HG03558 (cell line): ENCODE measurements around the gene S1PR3.

Experiments
- ATAC-seq: cut with Tn5 transposase; IDR thresholded peaks from one replicate; pipeline ENCODE4 v1.9.1; 2021; ENCODE audit warnings: moderate number of reproducible peaks; ENCODE audit not compliant: unreplicated experiment; ENCODE audit errors: extremely low read depth

S1PR3 gene

DNA sequence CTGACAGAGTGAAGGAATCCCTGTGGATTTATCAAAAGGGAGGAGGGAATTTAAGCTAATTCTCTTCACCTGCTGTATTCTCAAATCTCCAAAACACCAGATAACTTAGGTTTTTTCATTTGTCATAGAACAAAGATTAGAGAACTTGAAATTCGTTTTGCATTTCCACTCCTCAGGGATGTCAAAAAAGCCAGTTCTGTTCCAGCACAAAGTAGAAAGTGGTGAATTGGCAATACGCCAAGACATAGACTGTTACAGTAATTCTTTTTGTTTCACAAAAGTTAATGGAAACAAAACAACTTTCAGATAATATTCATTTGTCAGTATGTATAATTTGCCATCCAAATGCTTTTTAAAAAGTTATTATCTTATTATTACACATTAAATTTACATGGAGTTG, 15.0 kb downstream of the S1PR3 start:
- ATAC-seq = no peak

DNA sequence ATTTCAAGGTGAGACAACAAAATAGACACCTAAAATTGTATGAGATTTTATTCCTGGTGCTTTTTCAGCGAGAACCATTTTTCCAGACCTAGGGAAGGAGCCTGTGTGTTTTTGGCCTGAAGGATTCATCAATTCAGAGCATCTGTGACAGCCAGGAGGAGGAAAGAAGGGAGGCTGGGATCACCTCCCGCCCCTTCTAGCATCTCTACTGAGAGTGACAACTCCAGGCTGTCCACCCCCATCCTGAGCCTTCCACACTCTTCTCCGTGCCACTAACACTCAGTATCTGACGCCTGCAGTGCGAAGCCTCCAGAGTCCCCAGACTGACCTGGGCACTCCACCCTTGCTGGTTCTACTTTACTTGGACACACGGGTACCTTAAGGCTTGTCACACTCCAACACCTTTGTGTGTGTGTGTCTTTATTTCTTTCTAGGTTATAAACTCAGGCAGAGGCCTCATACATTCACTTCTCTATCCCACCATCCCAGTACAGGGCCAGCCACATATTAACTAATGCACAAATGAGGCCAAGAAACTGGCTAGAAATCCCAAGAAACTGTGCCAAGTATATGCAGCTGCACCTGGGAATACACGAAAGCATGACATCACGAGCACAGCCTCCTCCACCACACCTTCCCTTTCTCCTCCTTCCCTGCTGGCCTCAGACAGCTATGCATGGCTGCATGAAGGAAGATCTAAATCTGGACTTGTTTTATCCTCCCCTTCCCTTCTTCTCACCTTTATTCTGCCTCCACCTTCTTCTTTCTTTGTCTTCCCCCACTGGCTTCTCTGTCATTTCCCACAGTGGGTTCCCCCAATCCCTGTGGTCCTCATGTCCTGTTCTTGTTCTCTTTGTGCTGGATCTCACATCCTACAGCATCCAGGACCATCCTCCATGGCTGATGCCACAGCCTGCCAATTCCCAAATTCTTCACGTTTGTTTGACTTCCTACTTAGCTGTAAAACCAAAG, 16.0 kb downstream of the S1PR3 start:
- ATAC-seq = no peak

DNA sequence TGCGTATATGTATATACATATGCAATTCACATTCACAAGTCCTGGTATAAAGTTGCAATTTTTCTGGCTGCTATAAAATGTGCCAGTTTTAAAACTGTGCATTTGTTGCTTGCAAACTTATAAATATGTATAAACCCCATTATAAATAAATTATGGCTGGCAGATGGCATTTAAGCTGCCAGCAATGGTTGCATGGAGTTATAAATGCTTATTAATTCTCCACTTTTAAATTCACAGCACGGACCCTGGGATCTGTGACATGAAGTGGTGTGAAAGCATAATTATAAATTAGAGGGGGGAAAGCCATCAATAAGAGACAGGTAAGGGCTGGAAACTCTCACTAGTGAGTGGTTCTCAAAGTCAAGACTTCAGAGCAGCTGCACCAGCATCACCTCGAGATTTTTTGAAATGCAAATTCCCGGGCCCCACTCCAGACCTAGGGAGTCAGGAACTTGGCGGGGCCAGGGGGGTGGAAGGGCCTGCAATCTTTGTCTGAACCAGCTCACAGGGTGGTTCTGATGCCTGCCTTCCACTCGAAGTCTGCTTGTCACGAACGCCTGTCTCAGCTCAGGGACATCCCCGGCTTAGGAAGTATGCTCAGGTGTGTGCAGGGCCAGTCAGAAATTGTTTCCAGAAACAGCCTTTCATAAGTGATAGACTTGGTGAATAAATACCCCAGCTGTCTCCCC, 16.9 kb downstream of the S1PR3 start:
- ATAC-seq = no peak

DNA sequence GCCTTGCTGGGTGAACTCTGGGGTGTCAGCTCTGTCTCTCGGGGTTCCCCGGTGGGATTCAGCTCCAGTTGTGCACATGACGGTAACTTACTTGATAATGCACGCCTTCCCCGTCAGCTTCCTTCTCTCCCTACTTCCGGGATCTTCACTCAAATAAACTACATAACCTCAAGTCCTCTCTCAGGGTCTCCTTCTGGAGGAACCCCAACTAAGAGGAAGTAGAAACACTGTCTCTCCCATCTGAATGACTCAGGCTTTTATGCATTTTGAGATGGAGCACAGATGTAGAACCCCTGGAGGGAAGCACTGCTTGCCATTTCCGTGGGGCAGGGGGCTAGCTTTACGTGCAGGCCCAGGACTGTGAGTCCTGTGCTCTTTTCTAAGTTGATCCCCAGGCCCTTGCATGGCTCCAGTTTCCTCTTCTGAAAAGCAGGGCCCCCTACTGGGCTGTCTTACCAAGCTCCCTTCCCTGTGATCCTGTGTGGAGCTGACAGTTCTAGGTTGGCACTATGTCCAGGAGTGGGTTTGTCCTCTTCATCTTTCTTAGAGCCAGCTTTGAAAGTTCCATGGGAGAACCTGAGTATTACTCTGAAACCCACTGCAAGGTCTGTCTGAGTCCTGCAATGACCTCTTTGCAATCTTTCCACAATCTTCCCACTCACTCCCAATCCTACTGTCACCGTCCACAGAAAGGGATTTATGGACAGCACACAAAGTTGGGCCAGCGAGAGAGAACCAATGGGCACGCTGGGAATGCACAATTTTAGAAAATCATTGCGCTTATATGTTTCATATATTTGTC, 17.7 kb downstream of the S1PR3 start:
- ATAC-seq = no peak

DNA sequence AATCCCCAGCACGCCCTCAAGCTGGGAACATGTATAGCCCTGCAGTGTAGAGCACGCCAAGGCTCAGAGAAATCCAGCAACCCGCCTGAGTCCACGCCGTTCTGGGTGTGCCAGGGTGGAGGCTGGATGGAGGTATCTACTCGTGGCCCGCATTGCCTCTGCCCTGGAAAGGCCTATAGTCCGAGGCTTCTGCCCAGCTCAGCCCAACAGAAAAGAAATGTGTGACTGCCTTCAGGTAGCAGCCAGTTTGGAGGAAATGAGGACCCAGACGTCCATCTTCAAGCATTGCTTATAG, 18.2 kb downstream of the S1PR3 start:
- ATAC-seq = no peak

DNA sequence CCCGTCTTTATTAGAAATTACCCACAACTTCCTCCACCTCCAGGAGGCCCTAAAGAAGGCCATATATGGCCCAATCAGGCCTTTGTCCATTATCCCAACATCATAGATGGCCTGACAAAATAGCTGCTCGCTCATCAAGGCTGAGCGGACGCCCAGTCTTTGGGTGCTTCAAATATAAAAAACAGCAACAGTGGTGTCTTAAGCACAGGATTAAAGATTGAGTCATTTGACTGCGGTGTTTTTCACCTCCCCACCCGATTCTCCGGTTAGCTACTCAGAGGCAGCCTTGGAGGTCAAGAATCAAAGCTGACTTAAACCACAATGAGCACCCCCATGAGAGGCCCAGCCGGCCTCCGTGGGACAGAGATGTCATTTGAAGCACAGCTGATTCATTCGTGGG, 18.8 kb downstream of the S1PR3 start:
- no peak for ATAC-seq

DNA sequence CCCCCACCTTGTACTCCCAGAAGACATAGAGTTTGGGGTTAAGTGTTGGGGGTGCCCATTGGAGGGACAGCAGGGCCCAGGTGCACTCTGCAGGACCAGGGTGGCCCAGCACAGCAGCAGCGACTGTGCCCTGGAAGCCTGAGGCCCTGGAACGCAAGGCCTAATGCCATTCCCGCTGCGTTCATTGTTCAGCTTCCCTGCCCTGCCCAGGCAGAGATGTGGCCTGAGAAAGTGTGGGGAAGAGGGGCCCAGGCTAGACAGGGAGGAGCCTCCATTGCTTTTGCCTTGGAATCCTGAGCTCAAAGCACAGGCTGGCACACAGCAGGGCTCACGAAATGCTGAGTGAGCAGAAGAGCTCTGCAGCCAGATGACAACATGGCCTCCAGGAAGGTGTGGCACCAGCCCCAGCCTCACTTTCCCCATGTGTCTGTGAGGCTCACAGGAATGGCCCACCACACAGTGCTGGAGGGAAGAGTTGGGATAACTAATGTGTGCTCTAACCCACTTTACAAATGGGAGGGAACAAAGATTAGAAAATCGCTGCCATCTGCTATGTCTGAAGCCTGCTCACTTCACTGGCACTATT, 19.4 kb downstream of the S1PR3 start:
- no peak for ATAC-seq

DNA sequence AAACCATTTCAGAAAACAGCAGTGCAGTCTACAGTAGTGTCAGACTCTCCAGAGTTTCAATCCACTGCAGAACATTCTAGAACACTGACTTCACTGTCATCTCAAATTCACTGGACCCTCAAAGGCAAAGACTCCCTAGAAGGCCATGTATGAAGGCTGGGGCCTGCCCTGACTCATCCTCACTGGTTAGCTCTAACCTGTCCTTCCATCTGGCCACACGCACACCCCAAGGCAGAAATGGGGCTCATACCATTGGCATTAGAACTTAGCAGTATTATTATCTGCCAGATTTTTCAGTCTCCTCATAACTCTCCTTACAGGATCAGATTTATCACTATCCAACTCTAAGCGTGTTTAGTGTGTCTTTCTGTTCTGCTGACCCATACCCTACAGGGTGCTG, 20.4 kb downstream of the S1PR3 start:
- no peak for ATAC-seq

DNA sequence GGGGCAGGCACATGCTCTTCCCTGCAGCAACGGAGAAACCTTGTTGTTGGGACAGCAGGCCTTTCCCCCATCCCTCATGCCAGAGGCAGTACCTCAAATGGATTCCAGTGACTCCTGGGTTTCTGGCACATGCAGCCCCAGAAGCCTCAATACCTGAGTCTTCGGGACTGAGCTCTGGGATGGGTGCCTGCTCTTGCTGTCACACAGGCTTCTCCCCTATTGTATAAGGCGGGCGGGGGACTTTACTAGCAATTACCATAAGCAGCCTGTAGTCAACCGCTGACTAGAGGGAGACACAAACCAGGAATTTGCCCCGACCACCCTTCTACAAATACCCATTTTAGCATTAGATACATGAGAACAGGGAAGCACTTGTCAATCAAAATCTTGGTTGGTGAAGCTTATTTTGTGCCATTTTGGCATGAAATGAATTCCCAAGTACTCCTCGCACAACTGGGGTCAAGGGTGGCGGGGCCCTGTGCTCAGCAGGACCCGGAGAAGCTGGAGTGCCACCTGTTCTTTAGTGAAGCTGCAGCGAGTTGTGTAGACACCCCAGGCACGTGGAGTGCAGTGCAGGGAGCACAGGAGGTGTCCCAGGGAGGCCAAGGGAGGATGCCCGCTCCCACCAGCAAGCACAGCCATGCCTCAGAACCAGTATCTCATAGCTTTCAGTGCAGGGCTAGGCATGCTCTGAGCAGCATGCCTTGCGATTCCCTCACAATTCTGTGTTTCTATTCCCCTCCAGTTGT, 21.2 kb downstream of the S1PR3 start:
- ATAC-seq = no peak

DNA sequence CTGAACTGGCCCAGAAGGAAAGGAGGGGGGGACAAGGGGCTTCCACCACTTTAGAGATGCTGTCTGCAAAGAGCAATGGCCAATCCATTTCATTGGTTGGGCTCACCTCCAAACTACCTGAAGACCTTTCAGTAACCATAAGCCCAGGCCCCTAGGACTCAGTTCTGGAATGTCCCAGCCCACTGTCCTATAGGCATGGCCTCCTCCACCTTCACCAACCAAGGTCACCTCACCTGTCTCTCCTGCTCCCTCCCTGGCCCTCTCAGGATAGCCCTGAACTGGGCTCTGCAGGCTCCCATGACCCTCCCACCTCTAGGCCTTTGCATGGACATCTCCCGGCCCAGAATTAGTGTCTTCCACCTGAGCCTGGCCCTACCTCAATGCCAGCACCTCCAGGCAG, 22.4 kb downstream of the S1PR3 start:
- ATAC-seq = no peak

DNA sequence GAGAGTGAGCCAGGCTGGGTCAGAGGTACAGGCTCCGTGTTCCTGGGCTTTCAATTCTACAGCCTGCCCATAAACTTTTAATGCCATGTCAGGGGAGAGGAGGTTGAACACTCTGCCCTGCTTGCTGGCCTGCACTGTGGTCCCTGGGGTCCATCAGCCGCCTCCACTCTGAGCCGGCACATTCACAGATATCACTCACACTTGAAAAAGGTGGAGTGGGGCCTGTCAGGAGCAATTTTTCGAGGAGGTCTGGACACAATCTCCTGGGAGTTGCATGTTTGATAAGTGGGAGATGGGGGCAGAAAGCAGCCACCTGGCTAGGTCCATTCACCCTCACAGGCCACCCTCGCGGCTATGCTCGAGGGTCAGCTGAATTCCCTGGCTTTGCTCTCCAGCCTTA, 22.9 kb downstream of the S1PR3 start:
- ATAC-seq = no peak

DNA sequence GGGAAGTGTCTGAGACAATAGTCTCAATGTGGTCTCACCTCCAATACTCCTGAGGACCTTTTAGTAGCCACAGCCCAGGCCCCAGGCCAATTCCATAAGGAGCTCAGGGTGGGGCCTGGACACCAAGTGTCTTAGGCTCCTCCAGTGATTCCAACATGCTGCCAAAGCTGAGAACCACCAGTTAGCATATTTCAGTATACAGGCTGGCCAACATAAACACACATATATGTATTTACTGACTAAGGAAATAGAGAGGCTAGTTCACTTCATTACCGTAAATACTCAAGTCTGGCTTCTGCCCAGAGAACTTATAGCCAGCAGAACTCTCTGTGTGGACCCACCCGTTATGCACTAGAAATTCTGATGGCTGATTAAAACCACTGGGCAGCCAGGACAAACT, 24.1 kb downstream of the S1PR3 start:
- ATAC-seq = no peak

DNA sequence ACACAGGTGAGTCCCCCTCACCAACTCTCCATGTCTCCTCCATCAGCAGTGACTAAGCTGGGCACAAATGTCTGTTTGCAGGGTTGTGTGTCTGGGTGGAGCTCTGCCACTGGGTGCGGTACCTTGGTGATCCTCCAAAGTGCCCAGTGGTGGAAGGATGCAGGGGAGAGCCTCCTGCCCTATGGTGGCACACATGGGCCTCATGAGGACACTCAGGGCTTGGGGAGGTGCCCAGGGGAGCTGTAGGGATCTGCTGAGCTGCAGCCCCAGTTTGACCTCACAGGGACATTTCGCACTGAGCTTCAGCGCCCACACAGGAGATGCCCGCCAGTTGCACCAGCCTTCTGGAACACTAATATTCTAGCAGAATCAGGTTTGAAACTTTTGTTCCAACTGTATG, 29.5 kb downstream of the S1PR3 start:
- ATAC-seq = no peak

DNA sequence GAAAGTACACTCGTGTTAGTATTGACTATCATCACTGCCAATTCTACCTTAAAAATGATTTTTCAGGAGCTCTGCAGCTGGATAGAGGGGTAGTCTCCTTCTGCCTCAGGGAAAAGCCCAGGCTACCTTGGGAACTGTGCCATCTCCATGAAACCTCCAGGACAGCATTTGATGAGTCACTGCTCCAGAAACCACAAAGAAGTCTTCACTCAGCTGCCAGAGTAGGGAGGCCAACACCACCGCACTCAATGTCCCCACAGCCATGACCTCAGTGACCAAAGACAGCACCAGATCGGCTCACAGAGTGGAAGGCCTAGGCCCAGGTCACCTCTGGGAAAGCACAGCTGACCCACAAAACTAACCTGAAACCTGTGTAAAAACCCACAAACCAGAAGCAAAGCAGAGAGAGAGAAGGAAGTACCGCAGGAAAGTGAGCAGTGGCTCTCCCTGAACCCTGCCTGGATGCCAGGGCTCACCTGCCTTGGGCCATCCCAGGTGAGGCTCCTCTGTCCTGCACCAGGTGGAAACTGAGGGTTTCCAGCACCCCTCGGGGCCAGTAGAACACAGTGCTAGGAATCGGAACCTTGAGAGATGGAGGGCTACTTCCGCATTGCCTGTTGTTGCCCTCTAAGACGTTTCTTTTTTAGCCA, 30.0 kb downstream of the S1PR3 start:
- no peak for ATAC-seq

DNA sequence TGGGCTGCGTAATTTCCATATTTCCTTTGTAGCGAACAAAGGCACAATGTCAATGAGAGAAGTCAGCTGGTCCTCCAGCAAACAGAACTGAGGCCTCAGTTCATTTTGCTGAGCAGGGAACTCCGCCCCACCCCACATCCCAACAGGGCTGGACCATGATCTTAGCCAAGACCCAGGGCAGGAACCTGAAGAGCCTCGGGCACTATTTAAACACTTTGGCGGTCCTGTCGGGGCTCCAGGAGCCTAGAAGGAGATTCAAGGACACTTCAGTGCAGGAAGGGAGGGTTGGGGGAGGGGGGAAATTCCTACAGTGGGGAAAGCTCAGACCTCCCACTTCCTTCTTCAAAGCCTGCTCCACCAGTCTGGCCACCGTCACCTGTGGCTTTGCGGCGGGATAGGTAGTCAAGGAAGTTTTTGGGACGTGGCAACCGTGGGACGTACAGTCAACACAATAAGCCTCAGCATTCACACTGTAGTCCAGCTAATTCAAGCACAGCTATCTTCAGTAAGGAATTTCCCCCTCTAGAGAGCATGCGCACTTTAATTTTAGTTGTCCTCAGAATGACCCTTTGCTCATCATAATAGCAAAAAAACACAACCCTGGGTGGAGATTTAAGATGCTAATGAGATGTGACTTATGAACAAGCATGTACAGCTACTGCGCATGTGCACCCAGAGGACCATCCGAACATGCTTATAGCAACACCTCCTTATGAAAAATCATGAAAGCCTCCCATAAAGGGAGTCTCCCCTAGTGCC, 30.9 kb downstream of the S1PR3 start:
- ATAC-seq = no peak

DNA sequence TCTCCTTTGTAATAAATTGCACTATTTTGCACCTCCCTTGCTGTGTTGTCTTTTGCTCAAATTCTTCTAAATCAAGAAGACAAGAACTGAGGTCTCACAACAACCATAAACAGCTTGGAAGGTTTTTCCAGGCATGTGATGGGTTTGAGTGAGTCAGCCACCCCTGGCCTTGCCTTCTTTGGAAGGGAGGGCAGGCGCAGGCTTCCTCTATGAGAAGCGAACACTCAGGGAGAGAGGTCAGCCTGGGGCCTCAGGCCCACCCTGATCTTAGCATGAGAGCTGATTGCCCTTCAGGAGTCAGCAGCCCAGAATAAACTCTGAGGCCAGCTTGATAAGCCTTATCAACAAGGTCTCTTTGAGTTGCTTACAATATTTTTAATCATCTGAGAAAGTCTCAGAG, 31.6 kb downstream of the S1PR3 start:
- ATAC-seq = no peak

DNA sequence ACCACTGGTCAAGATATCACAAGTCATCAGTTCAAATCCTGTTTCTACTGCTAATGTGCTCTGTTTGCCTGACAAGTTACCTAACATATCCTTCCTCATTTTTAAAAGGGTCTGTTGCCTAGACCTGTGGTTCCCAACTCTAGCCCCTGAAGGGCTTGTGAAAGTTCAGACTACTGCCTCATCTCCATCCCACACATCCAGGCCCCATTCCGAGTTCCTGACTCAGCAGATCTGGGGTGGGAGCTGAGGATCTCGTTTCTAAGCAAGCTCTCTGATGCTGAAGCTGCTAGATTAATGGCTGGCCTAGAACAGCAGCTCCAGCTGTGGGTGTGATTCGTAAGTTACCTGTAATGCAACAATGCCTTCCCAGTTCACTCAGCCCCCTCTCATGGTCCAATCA, 32.5 kb downstream of the S1PR3 start:
- ATAC-seq = no peak

DNA sequence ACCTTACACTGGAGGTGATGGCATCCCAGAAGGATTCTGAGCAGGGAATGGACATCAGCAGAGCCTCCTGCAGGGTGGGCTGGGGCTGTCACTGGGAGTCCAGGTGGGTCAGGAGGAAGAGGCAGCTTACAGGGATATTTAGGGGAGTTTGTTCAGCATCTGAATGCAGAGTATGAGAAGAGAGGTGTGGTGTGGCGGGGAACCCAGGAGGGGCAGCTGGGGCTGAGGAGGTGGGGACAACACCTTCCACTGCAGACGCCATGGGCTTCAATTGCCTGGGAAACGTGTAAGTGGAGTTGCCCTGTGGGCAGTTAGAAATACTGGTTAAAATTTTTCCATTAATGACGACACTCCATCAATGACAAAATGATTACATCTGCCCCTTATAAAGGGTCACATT, 33.5 kb downstream of the S1PR3 start:
- no peak for ATAC-seq

DNA sequence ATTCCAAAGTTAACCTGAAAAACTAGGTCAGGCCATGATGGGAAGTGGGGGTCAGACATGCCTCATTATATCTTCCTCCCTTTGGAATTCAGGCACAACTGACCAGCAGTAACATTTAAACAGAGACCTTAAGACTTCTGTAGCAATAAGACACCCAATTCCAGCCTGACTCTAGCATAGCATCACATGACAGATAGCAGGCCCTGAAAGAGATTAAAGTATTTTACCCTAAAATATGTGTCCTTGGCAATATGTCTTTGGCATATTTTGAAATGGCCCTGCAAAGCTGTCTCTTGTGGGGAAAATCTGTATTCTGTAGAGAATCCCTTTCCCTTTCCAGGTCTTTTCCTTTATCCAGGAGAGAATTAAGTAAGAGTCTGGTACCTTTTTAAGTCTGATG, 34.3 kb downstream of the S1PR3 start:
- ATAC-seq = no peak
